Astrocyte of the spinal cord (primary cell): ENCODE measurements around the gene SLC44A1.
A peak's percentile ranks its signal among the peaks of the same experiment; 100 is the strongest.

ENCODE experiments used
- DNase-seq: peaks from one replicate; pipeline ENCODE4 v3.0.0; 2011; ENCODE audit warnings: low read depth, low spot score
- H3K4me3 ChIP-seq: 2 replicates; pipeline ENCODE4 v1.5.1; 2011; ENCODE audit warnings: low read depth, mild to moderate bottlenecking, low read length, moderate library complexity
- CTCF ChIP-seq: IDR thresholded peaks from 2 replicates; pipeline ENCODE4 v1.5.1; 2012; ENCODE audit warnings: low read depth, mild to moderate bottlenecking, low read length, inconsistent platforms
- in situ Hi-C: cut with HindIII; loops from 2 replicates; pipeline ENCODE4 v1.10.0; 2017; ENCODE audit warnings: low sequenced_read_pairs

SLC44A1 gene

GRCh38 chr9:105245029-105245890, 809 bp downstream of the SLC44A1 start:
- in situ Hi-C loops = no loop called here
- TF ChIP-seq CTCF = peak; percentile 23

GRCh38 chr9:105245891-105246161, 1.4 kb downstream of the SLC44A1 start:
- H3K4me3 ChIP-seq = peak overlapping the region; percentile 78
- no peak for DNase-seq
- no peak for TF ChIP-seq CTCF
- in situ Hi-C loops = no loop called here

More at GRCh38 chr9:105245029-105245890, 809 bp downstream of the SLC44A1 start:
- peak overlapping the region; percentile 78 for H3K4me3 ChIP-seq
- DNase-seq = no peak

- in situ Hi-C loops = no loop called here
- H3K4me3 ChIP-seq = no peak overlapping the region
- TF ChIP-seq CTCF = no peak
- no peak for DNase-seq
Observed at GRCh38 chr9:105246656-105247173, 2.3 kb downstream of the SLC44A1 start.

GRCh38 chr9:105248691-105249090, 4.2 kb downstream of the SLC44A1 start:
- no peak overlapping the region for H3K4me3 ChIP-seq
- in situ Hi-C loops = no loop called here
- no peak for TF ChIP-seq CTCF
- DNase-seq = no peak

GRCh38 chr9:105251133-105251532, 6.7 kb downstream of the SLC44A1 start:
- in situ Hi-C loops = no loop called here
- no peak for DNase-seq
- no peak overlapping the region for H3K4me3 ChIP-seq
- no peak for TF ChIP-seq CTCF

- no peak for TF ChIP-seq CTCF
- no peak for DNase-seq
- in situ Hi-C loops = no loop called here
- H3K4me3 ChIP-seq = no peak overlapping the region
Observed at GRCh38 chr9:105251733-105252404, 7.4 kb downstream of the SLC44A1 start.
